Mucosa of descending colon (tissue), 3 donors: ENCODE data around the gene ADCY10. TPM values are rescaled to one million over a fixed set of nuclear protein-coding genes. Genes with fewer than 3 reads are reported as not detected.

Experiments
- ATAC-seq: fragments of 200-7000 bp; cut with Tn5 transposase; one replicate; pipeline ENCODE4 v1.9.1; 2020; ENCODE audit warnings: mild to moderate bottlenecking, moderate library complexity
- DNase-seq, 3 donors: peaks; one replicate each; pipeline ENCODE4 v3.0.0-alpha.2; 2020
- H3K36me3 ChIP-seq: fragments of 200-600 bp; one replicate; pipeline ENCODE4 v1.8.0; 2021; ENCODE audit warnings: low read depth, mild to moderate bottlenecking
- H3K4me1 ChIP-seq: fragments of 200-600 bp; one replicate; pipeline ENCODE4 v1.8.0; 2021; ENCODE audit warnings: low read depth, mild to moderate bottlenecking
- H3K4me3 ChIP-seq: fragments of 200-600 bp; one replicate; pipeline ENCODE4 v1.8.0; 2021; ENCODE audit warnings: mild to moderate bottlenecking
- H3K9me3 ChIP-seq: fragments of 200-600 bp; one replicate; pipeline ENCODE4 v1.8.0; 2021; ENCODE audit warnings: mild to moderate bottlenecking
- CTCF ChIP-seq: fragments of 200-600 bp; IDR thresholded peaks from one replicate; pipeline ENCODE4 v1.8.0; 2022; ENCODE audit warnings: antibody characterized with exemption, mild to moderate bottlenecking
- intact Hi-C, 2 donors: fragments of 100-400 bp; cut with DNase I in 1 of 2; cut with micrococcal nuclease in 1 of 2; formaldehyde crosslinking; loops; one replicate each; pipeline versions ENCODE4 v1.11.0 to v1.11.1; 2022; cut with DNase I, micrococcal nuclease
- total RNA-seq, 3 donors: library from RNA; stranded (reverse); fragmentation: NEBNext Ultra II Directional in 2 of 3; extraction: Animal tissue kit (Norgen Biotek cat#: 25700) in 2 of 3; gene quantifications; one replicate each; pipeline versions ENCODE4 v1.2.1 to v1.2.4, GENCODE V29; 2021 to 2023
- donor health status: DM: no; HTN: no; CAD: no; lungs with moderate emphysema.
- donor health status: DM: no; HTN: no; CAD: no.
- donor health status: DM: no; HTN: yes; CAD: no.

Gene ADCY10
- total RNA-seq, 3 donors from 2014 or later = 0.07 to 0.49 (median 0.28) TPM

GRCh38 chr1:167795810-167796740, 117.9 kb downstream of the ADCY10 start:
- Histone ChIP-seq H3K9me3 (no peaks in the 10 kb centered on the region), H3K4me1 (no peaks in the 10 kb centered on the region), H3K36me3 (no peaks in the 10 kb centered on the region), H3K4me3 (no peak overlapping the region)
- TF ChIP-seq CTCF = no peak
- DNase-seq = no peak
- intact Hi-C loops = no loop called here
- no peak for ATAC-seq

- Histone ChIP-seq H3K4me3 (no peak overlapping the region), H3K36me3 (no peaks in the 10 kb centered on the region), H3K9me3 (no peaks in the 10 kb centered on the region), H3K4me1 (no peaks in the 10 kb centered on the region)
- DNase-seq (no peak), ATAC-seq (no peak)
- no peak for TF ChIP-seq CTCF
- intact Hi-C loops = no loop called here
Observed at GRCh38 chr1:167794043-167794442, 119.9 kb downstream of the ADCY10 start.

GRCh38 chr1:167792188-167792565, 121.8 kb downstream of the ADCY10 start:
- no peaks in the 10 kb centered on the region for H3K9me3 ChIP-seq
- peak; percentile 12 for ATAC-seq
- no peak overlapping the region for H3K4me3 ChIP-seq
- no peaks in the 10 kb centered on the region for H3K36me3 ChIP-seq
- no peak for TF ChIP-seq CTCF
- intact Hi-C loops = no loop called here
- no peak for DNase-seq
- no peaks in the 10 kb centered on the region for H3K4me1 ChIP-seq

- ATAC-seq = peak; percentile 54
- Histone ChIP-seq H3K9me3 (no peaks in the 10 kb centered on the region), H3K4me1 (no peaks in the 10 kb centered on the region), H3K36me3 (no peaks in the 10 kb centered on the region), H3K4me3 (no peak overlapping the region)
- peak in 1 of 3 donors; percentile 35 for DNase-seq
- intact Hi-C loops = no loop called here
- TF ChIP-seq CTCF = no peak
Observed at GRCh38 chr1:167791281-167792187, 122.4 kb downstream of the ADCY10 start.

GRCh38 chr1:167790117-167790516, 123.8 kb downstream of the ADCY10 start:
- H3K4me1 ChIP-seq = no peaks in the 10 kb centered on the region
- intact Hi-C loops = no loop called here
- no peaks in the 10 kb centered on the region for H3K9me3 ChIP-seq
- DNase-seq (no peak), ATAC-seq (no peak)
- TF ChIP-seq CTCF = no peak
- H3K36me3 ChIP-seq = no peaks in the 10 kb centered on the region
- H3K4me3 ChIP-seq = no peak overlapping the region
